Panc1 (cell line): ENCODE data around the gene EIF4EBP2.

Experiments used
- POLR2AphosphoS5 ChIP-seq: IDR thresholded peaks from 2 replicates; pipeline ENCODE4 v1.6.1; 2012; ENCODE audit warnings: mild to moderate bottlenecking, low read depth, low read length, moderate library complexity
- SIN3A ChIP-seq: IDR thresholded peaks from 2 replicates; pipeline ENCODE4 v1.6.1; 2012; ENCODE audit warnings: low read depth, mild to moderate bottlenecking, low read length, moderate library complexity, borderline replicate concordance; ENCODE audit not compliant: insufficient read depth
- TCF7L2 ChIP-seq: IDR thresholded peaks from 2 replicates; pipeline ENCODE4 v1.6.1; 2011; ENCODE audit warnings: mild to moderate bottlenecking, low read depth, low read length, inconsistent platforms
- TF ChIP-seq, protein P1 (sequence below): fragments of 450-650 bp; IDR thresholded peaks from 2 replicates; pipeline ENCODE4 v1.5.1; 2017; ENCODE audit warnings: mild to moderate bottlenecking
- TF ChIP-seq, protein P2 (sequence below), 2 experiments: IDR thresholded peaks; 2 replicates each; pipeline ENCODE4 v1.6.1; 2011 to 2012; ENCODE audit warnings: low read depth in 2 of 2, control low read depth in 1 of 2, low read length in 1 of 2, mild to moderate bottlenecking in 1 of 2, moderate library complexity in 1 of 2; ENCODE audit not compliant: insufficient read depth in 1 of 2

DNA sequence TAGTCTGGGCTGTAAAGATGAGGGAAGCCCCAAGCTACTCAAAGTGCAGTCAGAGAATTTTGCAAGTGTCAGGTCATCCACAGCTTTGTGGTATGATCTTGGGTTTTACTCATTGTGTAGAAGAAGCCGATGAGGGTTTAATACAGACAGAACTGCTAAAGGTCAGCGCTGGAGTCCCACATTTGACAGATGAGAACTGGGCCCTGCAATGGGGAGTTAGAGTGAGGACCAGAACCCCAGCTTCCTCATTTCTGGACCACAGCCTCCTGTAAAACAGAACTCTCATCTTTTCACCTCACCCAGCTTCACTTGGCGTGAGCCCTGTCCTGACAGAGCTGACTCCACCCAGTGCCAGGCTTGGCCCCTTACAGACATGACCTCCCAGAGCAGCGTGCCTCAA lies 41.6 kb upstream of the EIF4EBP2 start:
- TF ChIP-seq, protein P1, sequence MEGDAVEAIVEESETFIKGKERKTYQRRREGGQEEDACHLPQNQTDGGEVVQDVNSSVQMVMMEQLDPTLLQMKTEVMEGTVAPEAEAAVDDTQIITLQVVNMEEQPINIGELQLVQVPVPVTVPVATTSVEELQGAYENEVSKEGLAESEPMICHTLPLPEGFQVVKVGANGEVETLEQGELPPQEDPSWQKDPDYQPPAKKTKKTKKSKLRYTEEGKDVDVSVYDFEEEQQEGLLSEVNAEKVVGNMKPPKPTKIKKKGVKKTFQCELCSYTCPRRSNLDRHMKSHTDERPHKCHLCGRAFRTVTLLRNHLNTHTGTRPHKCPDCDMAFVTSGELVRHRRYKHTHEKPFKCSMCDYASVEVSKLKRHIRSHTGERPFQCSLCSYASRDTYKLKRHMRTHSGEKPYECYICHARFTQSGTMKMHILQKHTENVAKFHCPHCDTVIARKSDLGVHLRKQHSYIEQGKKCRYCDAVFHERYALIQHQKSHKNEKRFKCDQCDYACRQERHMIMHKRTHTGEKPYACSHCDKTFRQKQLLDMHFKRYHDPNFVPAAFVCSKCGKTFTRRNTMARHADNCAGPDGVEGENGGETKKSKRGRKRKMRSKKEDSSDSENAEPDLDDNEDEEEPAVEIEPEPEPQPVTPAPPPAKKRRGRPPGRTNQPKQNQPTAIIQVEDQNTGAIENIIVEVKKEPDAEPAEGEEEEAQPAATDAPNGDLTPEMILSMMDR, result no peak
- TF ChIP-seq POLR2AphosphoS5 (no peak), SIN3A (no peak), TCF7L2 (no peak)
- TF ChIP-seq, protein P2, sequence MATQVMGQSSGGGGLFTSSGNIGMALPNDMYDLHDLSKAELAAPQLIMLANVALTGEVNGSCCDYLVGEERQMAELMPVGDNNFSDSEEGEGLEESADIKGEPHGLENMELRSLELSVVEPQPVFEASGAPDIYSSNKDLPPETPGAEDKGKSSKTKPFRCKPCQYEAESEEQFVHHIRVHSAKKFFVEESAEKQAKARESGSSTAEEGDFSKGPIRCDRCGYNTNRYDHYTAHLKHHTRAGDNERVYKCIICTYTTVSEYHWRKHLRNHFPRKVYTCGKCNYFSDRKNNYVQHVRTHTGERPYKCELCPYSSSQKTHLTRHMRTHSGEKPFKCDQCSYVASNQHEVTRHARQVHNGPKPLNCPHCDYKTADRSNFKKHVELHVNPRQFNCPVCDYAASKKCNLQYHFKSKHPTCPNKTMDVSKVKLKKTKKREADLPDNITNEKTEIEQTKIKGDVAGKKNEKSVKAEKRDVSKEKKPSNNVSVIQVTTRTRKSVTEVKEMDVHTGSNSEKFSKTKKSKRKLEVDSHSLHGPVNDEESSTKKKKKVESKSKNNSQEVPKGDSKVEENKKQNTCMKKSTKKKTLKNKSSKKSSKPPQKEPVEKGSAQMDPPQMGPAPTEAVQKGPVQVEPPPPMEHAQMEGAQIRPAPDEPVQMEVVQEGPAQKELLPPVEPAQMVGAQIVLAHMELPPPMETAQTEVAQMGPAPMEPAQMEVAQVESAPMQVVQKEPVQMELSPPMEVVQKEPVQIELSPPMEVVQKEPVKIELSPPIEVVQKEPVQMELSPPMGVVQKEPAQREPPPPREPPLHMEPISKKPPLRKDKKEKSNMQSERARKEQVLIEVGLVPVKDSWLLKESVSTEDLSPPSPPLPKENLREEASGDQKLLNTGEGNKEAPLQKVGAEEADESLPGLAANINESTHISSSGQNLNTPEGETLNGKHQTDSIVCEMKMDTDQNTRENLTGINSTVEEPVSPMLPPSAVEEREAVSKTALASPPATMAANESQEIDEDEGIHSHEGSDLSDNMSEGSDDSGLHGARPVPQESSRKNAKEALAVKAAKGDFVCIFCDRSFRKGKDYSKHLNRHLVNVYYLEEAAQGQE (IDR thresholded peaks at IDR 0.05; ENCODE audit: insufficient read depth in 1 of 2, low read depth in 2 of 2, low read length in 1 of 2), result no peak
